Spleen (tissue), 7 donors: ENCODE data around the gene DDX54.

Experiments
- CTCF ChIP-seq, 11 experiments: fragments of 200-600 bp in 7 of 11; fragments of 450-650 bp in 4 of 11; sonication (generic) in 4 of 11; IDR thresholded peaks in 8 of 11; conservative IDR thresholded peaks in 3 of 11; 1 replicate in 7 of 11; 2 replicates in 4 of 11; pipeline versions ENCODE4 v1.4.0 to v1.8.0; 2016 to 2021; ENCODE audit warnings: antibody characterized with exemption in 11 of 11, inconsistent platforms in 4 of 11, mild to moderate bottlenecking in 1 of 11
- POLR2AphosphoS5 ChIP-seq, 3 donors: sonication (generic); formaldehyde crosslinking; IDR thresholded peaks; one replicate each; pipeline ENCODE4 v1.5.1; 2017; ENCODE audit warnings: antibody characterized with exemption in 3 of 3
- donor health status: DM: no; HTN: no; CAD: no; lungs with moderate emphysema.
- donor health status: DM: no; HTN: no; CAD: no.
- donor health status: DM: no; HTN: no; CAD: no.

- TF ChIP-seq CTCF (IDR thresholded peaks at IDR 0.05 in 8 of 11, conservative IDR thresholded peaks at IDR 0.05 in 3 of 11): no peak
- no peak for TF ChIP-seq POLR2AphosphoS5 (IDR thresholded peaks at IDR 0.05)
These were observed 14.4 kb downstream of the DDX54 start for GRCh38 chr12:113170926-113171325.
